Ovary (tissue), 3 donors: ENCODE data around the gene RNH1.

ENCODE experiments used
- CTCF ChIP-seq, 3 donors: fragments of 450-650 bp in 2 of 3; fragments of 200-600 bp in 1 of 3; IDR thresholded peaks; one replicate each; pipeline versions ENCODE4 v1.5.1 to v1.8.0; 2016 to 2022; ENCODE audit warnings: antibody characterized with exemption in 3 of 3, mild to moderate bottlenecking in 1 of 3
- POLR2A ChIP-seq: fragments of 450-650 bp; IDR thresholded peaks from one replicate; pipeline ENCODE4 v1.6.1; 2017; ENCODE audit warnings: antibody characterized with exemption, mild to moderate bottlenecking, moderate library complexity
- donor health status: DM: no; HTN: no; CAD: no.

GRCh38 chr11:539971-540481 lies 33.0 kb upstream of the RNH1 start:
- TF ChIP-seq CTCF (IDR thresholded peaks at IDR 0.05) (no peak), POLR2A (no peak)
